CD4-positive, alpha-beta T cell (primary cell): Measurements from ENCODE around the gene IFI30. TPM values are rescaled to one million over a fixed set of nuclear protein-coding genes. Genes with fewer than 3 reads are reported as not detected.

Experiments used
- ATAC-seq: fragments of 200-7000 bp; cut with Tn5 transposase; one replicate; pipeline ENCODE4 v1.10.0; 2022; ENCODE audit warnings: mild to moderate bottlenecking; ENCODE audit not compliant: poor library complexity
- CTCF ChIA-PET: fragments of 350-600 bp; sonication (Branson Sonifier 250); formaldehyde crosslinking; loops from one replicate; lab custom pipeline; 2021; ENCODE audit warnings: antibody characterized with exemption, inconsistent platforms; lab: Charles Lee
- POLR2A ChIA-PET: fragments of 350-600 bp; sonication (Branson Sonifier 250); formaldehyde crosslinking; loops from one replicate; lab custom pipeline; 2021; ENCODE audit warnings: antibody characterized with exemption, inconsistent platforms; lab: Charles Lee
- DNase-seq, 14 experiments: peaks; one replicate each; pipeline ENCODE4 v3.0.0-alpha.2; 2013 to 2020; ENCODE audit warnings: mixed read lengths in 2 of 14
- H3K27ac ChIP-seq, 2 donors: one replicate each; pipeline versions ENCODE4 v1.5.1 to v1.7.0; 2013; ENCODE audit warnings: low read length in 2 of 2, low read depth in 1 of 2, mild to moderate bottlenecking in 1 of 2
- H3K27me3 ChIP-seq, 2 experiments: 1 replicate in 1 of 2; 2 replicates in 1 of 2; pipeline versions ENCODE4 v1.6.1 to v1.7.0; 2013; ENCODE audit warnings: low read length in 2 of 2, control low read depth in 1 of 2, mild to moderate bottlenecking in 1 of 2, moderate library complexity in 1 of 2; ENCODE audit not compliant: insufficient read depth in 2 of 2, control insufficient read depth in 1 of 2
- H3K36me3 ChIP-seq: one replicate; pipeline ENCODE4 v1.6.1; 2013; ENCODE audit warnings: low read length, control low read depth; ENCODE audit not compliant: insufficient read depth
- H3K4me1 ChIP-seq: one replicate; pipeline ENCODE4 v1.6.1; 2013; ENCODE audit warnings: low read length, control low read depth; ENCODE audit not compliant: insufficient read depth
- H3K4me3 ChIP-seq: one replicate; pipeline ENCODE4 v1.5.1; 2013; ENCODE audit warnings: mild to moderate bottlenecking, low read length, moderate library complexity
- H3K9me3 ChIP-seq, 2 experiments: 1 replicate in 1 of 2; 2 replicates in 1 of 2; pipeline versions ENCODE4 v1.6.1 to v1.7.0; 2013; ENCODE audit warnings: low read length in 2 of 2, mild to moderate bottlenecking in 2 of 2, control low read depth in 1 of 2, moderate library complexity in 1 of 2; ENCODE audit not compliant: control insufficient read depth in 1 of 2, insufficient read depth in 1 of 2
- H3K27ac Mint-ChIP-seq: one replicate; pipeline ENCODE4 v1.8.0; 2020; ENCODE audit warnings: mixed read lengths
- H3K27me3 Mint-ChIP-seq: one replicate; pipeline ENCODE4 v1.8.0; 2021; ENCODE audit warnings: mixed read lengths
- H3K36me3 Mint-ChIP-seq: one replicate; pipeline ENCODE4 v1.8.0; 2021; ENCODE audit warnings: low read depth, mixed read lengths
- H3K4me1 Mint-ChIP-seq: one replicate; pipeline ENCODE4 v1.8.0; 2021; ENCODE audit warnings: low read depth, mixed read lengths
- H3K4me3 Mint-ChIP-seq: one replicate; pipeline ENCODE4 v1.8.0; 2020; ENCODE audit warnings: mild to moderate bottlenecking, mixed read lengths
- H3K9me3 Mint-ChIP-seq: one replicate; pipeline ENCODE4 v1.8.0; 2020; ENCODE audit warnings: mixed read lengths
- intact Hi-C, 2 experiments: fragments of 100-400 bp; cut with DNase I in 1 of 2; cut with micrococcal nuclease in 1 of 2; formaldehyde crosslinking; loops; one replicate each; pipeline versions ENCODE4 v1.15.1 to v1.9.0; 2023 to 2025; cut with DNase I, micrococcal nuclease
- total RNA-seq, 174 experiments: library from RNA in 2 of 174; stranded (reverse) in 2 of 174; gene quantifications; one replicate each; pipeline ENCODE4 v1.2.3 and lab custom pipeline; 2021 to 2026
- TF ChIP-seq, protein P1 (sequence below): fragments of 200-600 bp; IDR thresholded peaks from one replicate; pipeline ENCODE4 v1.8.0; 2022; ENCODE audit warnings: antibody characterized with exemption, mild to moderate bottlenecking

The IFI30 gene
- total RNA-seq, 2 experiments from 2014 or later = 10.6 to 10.7 TPM

DNA sequence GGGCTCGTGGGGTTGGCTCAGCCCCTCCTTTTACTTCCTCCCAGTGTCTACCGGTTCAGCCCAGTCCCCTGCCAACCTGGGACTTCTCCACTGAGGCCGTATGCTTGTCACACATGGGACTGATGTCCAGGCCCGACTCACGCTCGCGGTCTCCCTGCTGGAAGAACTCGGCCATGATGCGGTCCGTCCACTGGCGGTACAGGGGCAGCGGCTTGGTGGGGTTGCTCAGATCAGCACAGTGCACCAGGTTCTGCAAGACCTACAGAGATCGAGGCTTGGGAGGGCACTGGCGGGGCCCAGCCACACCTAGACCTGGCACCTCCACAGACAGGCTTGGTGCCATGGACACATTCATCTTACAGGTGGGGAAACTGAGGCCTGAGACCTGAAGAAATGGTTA, 38.1 kb downstream of the IFI30 start:
- peaks cover 17% of the 10 kb centered on the region for H3K27me3 Mint-ChIP-seq
- ChIA-PET CTCF (no interaction called here), POLR2A (no interaction called here)
- H3K9me3 Mint-ChIP-seq = no peaks in the 10 kb centered on the region
- no peaks in the 10 kb centered on the region for H3K4me1 Mint-ChIP-seq
- DNase-seq = no peak
- H3K36me3 ChIP-seq = no peaks in the 10 kb centered on the region
- H3K36me3 Mint-ChIP-seq = no peaks in the 10 kb centered on the region
- no peak for ATAC-seq
- no peak overlapping the region for H3K4me3 Mint-ChIP-seq
- no peaks in the 10 kb centered on the region for H3K9me3 ChIP-seq
- no peak overlapping the region for H3K4me3 ChIP-seq
- H3K27me3 ChIP-seq = no peaks in the 10 kb centered on the region
- H3K27ac Mint-ChIP-seq = no peak overlapping the region
- TF ChIP-seq, protein P1, sequence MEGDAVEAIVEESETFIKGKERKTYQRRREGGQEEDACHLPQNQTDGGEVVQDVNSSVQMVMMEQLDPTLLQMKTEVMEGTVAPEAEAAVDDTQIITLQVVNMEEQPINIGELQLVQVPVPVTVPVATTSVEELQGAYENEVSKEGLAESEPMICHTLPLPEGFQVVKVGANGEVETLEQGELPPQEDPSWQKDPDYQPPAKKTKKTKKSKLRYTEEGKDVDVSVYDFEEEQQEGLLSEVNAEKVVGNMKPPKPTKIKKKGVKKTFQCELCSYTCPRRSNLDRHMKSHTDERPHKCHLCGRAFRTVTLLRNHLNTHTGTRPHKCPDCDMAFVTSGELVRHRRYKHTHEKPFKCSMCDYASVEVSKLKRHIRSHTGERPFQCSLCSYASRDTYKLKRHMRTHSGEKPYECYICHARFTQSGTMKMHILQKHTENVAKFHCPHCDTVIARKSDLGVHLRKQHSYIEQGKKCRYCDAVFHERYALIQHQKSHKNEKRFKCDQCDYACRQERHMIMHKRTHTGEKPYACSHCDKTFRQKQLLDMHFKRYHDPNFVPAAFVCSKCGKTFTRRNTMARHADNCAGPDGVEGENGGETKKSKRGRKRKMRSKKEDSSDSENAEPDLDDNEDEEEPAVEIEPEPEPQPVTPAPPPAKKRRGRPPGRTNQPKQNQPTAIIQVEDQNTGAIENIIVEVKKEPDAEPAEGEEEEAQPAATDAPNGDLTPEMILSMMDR = no peak
- peaks cover 3% of the 10 kb centered on the region for H3K4me1 ChIP-seq
- intact Hi-C loops = no loop called here
- H3K27ac ChIP-seq = no peak overlapping the region

DNA sequence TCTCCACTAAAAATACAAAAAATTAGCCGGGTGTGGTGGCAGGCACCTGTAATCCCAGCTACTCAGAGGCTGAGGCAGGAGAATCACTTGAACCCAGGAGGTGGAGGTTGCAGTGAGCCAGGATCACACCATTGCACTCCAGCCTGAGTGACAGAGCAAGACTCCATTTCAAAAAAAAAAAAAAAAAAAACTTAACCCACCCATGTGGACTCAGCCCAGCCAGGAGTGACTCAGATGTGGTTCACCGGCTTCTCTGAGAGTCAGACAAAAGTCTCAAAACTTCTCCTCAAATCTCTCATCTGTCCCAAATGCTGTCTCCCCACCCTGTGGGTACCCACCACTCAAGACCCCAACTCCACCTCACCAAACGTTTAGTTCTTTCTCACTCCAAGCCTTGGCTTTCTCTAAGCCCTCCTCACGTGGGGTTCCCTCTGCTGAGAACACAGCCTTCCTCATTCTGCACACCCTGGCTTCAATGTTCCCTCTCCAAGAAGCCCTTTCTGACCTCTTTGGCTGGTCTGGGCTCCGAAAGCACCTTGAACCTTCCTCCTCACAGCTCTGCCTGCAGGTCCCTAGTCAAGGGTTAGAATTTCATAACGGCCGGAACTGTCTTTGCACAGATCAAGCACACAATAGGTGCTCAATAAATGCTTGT, 41.3 kb downstream of the IFI30 start:
- TF ChIP-seq, protein P1 = no peak
- Mint-ChIP-seq H3K27ac (no peak overlapping the region), H3K4me3 (no peak overlapping the region), H3K36me3 (no peaks in the 10 kb centered on the region), H3K9me3 (no peaks in the 10 kb centered on the region), H3K27me3 (peaks cover 15% of the 10 kb centered on the region), H3K4me1 (no peaks in the 10 kb centered on the region)
- no peaks in the 10 kb centered on the region for H3K9me3 ChIP-seq
- POLR2A ChIA-PET = no interaction called here
- no peak for DNase-seq
- ATAC-seq = peak; percentile 32
- CTCF ChIA-PET = no interaction called here
- H3K36me3 ChIP-seq = no peaks in the 10 kb centered on the region
- intact Hi-C loops = no loop called here
- H3K4me1 ChIP-seq = no peaks in the 10 kb centered on the region
- H3K27ac ChIP-seq = no peak overlapping the region
- H3K4me3 ChIP-seq = no peak overlapping the region
- peaks cover 0 to 3% of the 10 kb centered on the region in 2 experiments for H3K27me3 ChIP-seq

DNA sequence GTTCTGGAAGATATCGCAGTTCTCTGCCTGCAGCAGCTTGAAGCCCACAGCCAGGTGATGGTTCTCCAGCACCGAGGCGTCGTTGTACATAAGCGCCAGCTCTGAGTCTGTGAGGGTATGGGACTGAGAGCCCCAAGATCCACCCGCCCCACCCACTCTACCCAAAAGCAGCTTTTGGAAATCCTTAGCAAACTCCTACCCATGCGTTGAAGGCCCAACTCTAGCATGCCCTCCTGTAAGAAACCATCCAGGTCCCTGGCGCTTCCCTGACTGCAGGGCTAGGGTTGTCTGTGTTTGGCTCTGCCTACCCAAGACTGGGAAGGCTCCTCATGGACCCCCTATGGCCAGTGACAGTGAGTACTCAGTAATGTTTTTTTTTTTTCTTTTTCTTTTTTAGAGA, 43.2 kb downstream of the IFI30 start:
- no peaks in the 10 kb centered on the region for H3K36me3 ChIP-seq
- ATAC-seq (no peak), DNase-seq (no peak)
- H3K4me3 ChIP-seq = no peak overlapping the region
- H3K4me3 Mint-ChIP-seq = no peak overlapping the region
- ChIA-PET POLR2A (no interaction called here), CTCF (no interaction called here)
- H3K9me3 Mint-ChIP-seq = no peaks in the 10 kb centered on the region
- peaks cover 21% of the 10 kb centered on the region for H3K27me3 Mint-ChIP-seq
- H3K27ac ChIP-seq = no peak overlapping the region
- H3K4me1 Mint-ChIP-seq = no peaks in the 10 kb centered on the region
- TF ChIP-seq, protein P1 = no peak
- peaks cover 3 to 7% of the 10 kb centered on the region in 2 experiments for H3K27me3 ChIP-seq
- H3K9me3 ChIP-seq = peaks cover 0 to 4% of the 10 kb centered on the region in 2 experiments
- intact Hi-C loops = no loop called here
- no peaks in the 10 kb centered on the region for H3K36me3 Mint-ChIP-seq
- H3K27ac Mint-ChIP-seq = no peak overlapping the region
- peaks cover 4% of the 10 kb centered on the region for H3K4me1 ChIP-seq
